Memory B cell (primary cell): ENCODE data around the gene KIAA0586.

Experiments
- ATAC-seq: fragments of 150-1000 bp; cut with Tn5 transposase; 2 replicates; pipeline ENCODE4 v1.10.0; 2021; ENCODE audit warnings: low read depth, mild to moderate bottlenecking, moderate library complexity
- DNase-seq, 2 donors: peaks; one replicate each; pipeline ENCODE4 v3.0.0; 2022; ENCODE audit warnings: low spot score in 2 of 2
- H3K27ac Mint-ChIP-seq: one replicate; pipeline ENCODE4 v1.8.0; 2022; ENCODE audit warnings: mild to moderate bottlenecking, moderate library complexity, mixed read lengths
- H3K27me3 Mint-ChIP-seq: one replicate; pipeline ENCODE4 v1.8.0; 2022; ENCODE audit warnings: mixed read lengths
- H3K36me3 Mint-ChIP-seq: one replicate; pipeline ENCODE4 v1.8.0; 2022; ENCODE audit warnings: mild to moderate bottlenecking, mixed read lengths
- H3K4me1 Mint-ChIP-seq: one replicate; pipeline ENCODE4 v1.8.0; 2022; ENCODE audit warnings: mixed read lengths
- H3K4me3 Mint-ChIP-seq: one replicate; pipeline ENCODE4 v1.8.0; 2022; ENCODE audit warnings: mild to moderate bottlenecking, moderate library complexity, mixed read lengths
- H3K9me3 Mint-ChIP-seq: one replicate; pipeline ENCODE4 v1.8.0; 2022; ENCODE audit warnings: mixed read lengths

The KIAA0586 gene

GRCh38 chr14:58543253-58543652 lies 115.7 kb downstream of the KIAA0586 start:
- H3K36me3 Mint-ChIP-seq: peaks cover 26% of the 10 kb centered on the region
- DNase-seq (no peak), ATAC-seq (no peak)
- no peaks in the 10 kb centered on the region for H3K27me3 Mint-ChIP-seq
- H3K9me3 Mint-ChIP-seq: peaks cover 8% of the 10 kb centered on the region
- no peak overlapping the region for H3K4me3 Mint-ChIP-seq
- no peaks in the 10 kb centered on the region for H3K4me1 Mint-ChIP-seq
- no peak overlapping the region for H3K27ac Mint-ChIP-seq

- Mint-ChIP-seq H3K4me3 (no peak overlapping the region), H3K4me1 (no peaks in the 10 kb centered on the region), H3K27me3 (no peaks in the 10 kb centered on the region), H3K36me3 (peaks cover 16% of the 10 kb centered on the region), H3K27ac (no peak overlapping the region), H3K9me3 (peaks cover 8% of the 10 kb centered on the region)
- no peak for ATAC-seq
- DNase-seq: no peak
These were observed 120.1 kb downstream of the KIAA0586 start for GRCh38 chr14:58547649-58548048.

- no peaks in the 10 kb centered on the region for H3K9me3 Mint-ChIP-seq
- ATAC-seq (no peak), DNase-seq (no peak)
- H3K4me3 Mint-ChIP-seq: no peak overlapping the region
- H3K36me3 Mint-ChIP-seq: peaks cover 3% of the 10 kb centered on the region
- no peaks in the 10 kb centered on the region for H3K4me1 Mint-ChIP-seq
- no peak overlapping the region for H3K27ac Mint-ChIP-seq
- H3K27me3 Mint-ChIP-seq: no peaks in the 10 kb centered on the region
These were observed 121.7 kb downstream of the KIAA0586 start for GRCh38 chr14:58549105-58549757.

- ATAC-seq (no peak), DNase-seq (no peak)
- no peak overlapping the region for H3K27ac Mint-ChIP-seq
- H3K4me1 Mint-ChIP-seq: no peaks in the 10 kb centered on the region
- no peak overlapping the region for H3K4me3 Mint-ChIP-seq
- H3K9me3 Mint-ChIP-seq: no peaks in the 10 kb centered on the region
- H3K27me3 Mint-ChIP-seq: no peaks in the 10 kb centered on the region
- no peaks in the 10 kb centered on the region for H3K36me3 Mint-ChIP-seq
These were observed 126.4 kb downstream of the KIAA0586 start for GRCh38 chr14:58553959-58554358.

- no peak for ATAC-seq
- no peak overlapping the region for H3K4me3 Mint-ChIP-seq
These were observed 128.1 kb downstream of the KIAA0586 start for GRCh38 chr14:58555647-58556046.

GRCh38 chr14:58557242-58557641 lies 129.7 kb downstream of the KIAA0586 start:
- H3K27ac Mint-ChIP-seq: no peak overlapping the region
- H3K9me3 Mint-ChIP-seq: no peaks in the 10 kb centered on the region
- ATAC-seq: no peak

More at GRCh38 chr14:58555647-58556046, 128.1 kb downstream of the KIAA0586 start:
- Mint-ChIP-seq H3K27me3 (no peaks in the 10 kb centered on the region), H3K36me3 (peaks cover 2% of the 10 kb centered on the region), H3K4me1 (no peaks in the 10 kb centered on the region), H3K27ac (no peak overlapping the region), H3K9me3 (no peaks in the 10 kb centered on the region)
- DNase-seq: no peak

GRCh38 chr14:58560208-58560607 lies 132.7 kb downstream of the KIAA0586 start:
- no peaks in the 10 kb centered on the region for H3K9me3 Mint-ChIP-seq
- no peaks in the 10 kb centered on the region for H3K4me1 Mint-ChIP-seq
- no peak for ATAC-seq
- DNase-seq: no peak
- no peak overlapping the region for H3K4me3 Mint-ChIP-seq
- H3K36me3 Mint-ChIP-seq: peaks cover 2% of the 10 kb centered on the region
- H3K27ac Mint-ChIP-seq: no peak overlapping the region
- H3K27me3 Mint-ChIP-seq: no peaks in the 10 kb centered on the region

More at GRCh38 chr14:58557242-58557641, 129.7 kb downstream of the KIAA0586 start:
- Mint-ChIP-seq H3K36me3 (peaks cover 2% of the 10 kb centered on the region), H3K4me3 (no peak overlapping the region), H3K4me1 (no peaks in the 10 kb centered on the region), H3K27me3 (no peaks in the 10 kb centered on the region)
- DNase-seq: no peak

- no peak overlapping the region for H3K27ac Mint-ChIP-seq
- no peak overlapping the region for H3K4me3 Mint-ChIP-seq
- H3K36me3 Mint-ChIP-seq: peaks cover 2% of the 10 kb centered on the region
- H3K9me3 Mint-ChIP-seq: no peaks in the 10 kb centered on the region
- DNase-seq: no peak
- no peak for ATAC-seq
- H3K27me3 Mint-ChIP-seq: no peaks in the 10 kb centered on the region
- no peaks in the 10 kb centered on the region for H3K4me1 Mint-ChIP-seq
These were observed 134.6 kb downstream of the KIAA0586 start for GRCh38 chr14:58562141-58562540.

GRCh38 chr14:58563978-58564377 lies 136.5 kb downstream of the KIAA0586 start:
- H3K4me3 Mint-ChIP-seq: no peak overlapping the region
- no peaks in the 10 kb centered on the region for H3K4me1 Mint-ChIP-seq
- H3K36me3 Mint-ChIP-seq: peaks cover 2% of the 10 kb centered on the region

GRCh38 chr14:58565832-58566231 lies 138.3 kb downstream of the KIAA0586 start:
- H3K9me3 Mint-ChIP-seq: no peaks in the 10 kb centered on the region
- H3K4me3 Mint-ChIP-seq: no peak overlapping the region
- no peaks in the 10 kb centered on the region for H3K36me3 Mint-ChIP-seq
- no peak for DNase-seq
- no peaks in the 10 kb centered on the region for H3K27me3 Mint-ChIP-seq
- no peak for ATAC-seq
- no peaks in the 10 kb centered on the region for H3K4me1 Mint-ChIP-seq
- H3K27ac Mint-ChIP-seq: no peak overlapping the region

More at GRCh38 chr14:58563978-58564377, 136.5 kb downstream of the KIAA0586 start:
- ATAC-seq (no peak), DNase-seq (no peak)
- Mint-ChIP-seq H3K27ac (no peak overlapping the region), H3K9me3 (no peaks in the 10 kb centered on the region), H3K27me3 (no peaks in the 10 kb centered on the region)

GRCh38 chr14:58566979-58567378 lies 139.5 kb downstream of the KIAA0586 start:
- no peak overlapping the region for H3K27ac Mint-ChIP-seq
- H3K27me3 Mint-ChIP-seq: no peaks in the 10 kb centered on the region
- H3K9me3 Mint-ChIP-seq: no peaks in the 10 kb centered on the region

GRCh38 chr14:58568322-58568721 lies 140.8 kb downstream of the KIAA0586 start:
- Mint-ChIP-seq H3K4me1 (no peaks in the 10 kb centered on the region), H3K9me3 (no peaks in the 10 kb centered on the region), H3K27me3 (no peaks in the 10 kb centered on the region), H3K36me3 (no peaks in the 10 kb centered on the region), H3K4me3 (no peak overlapping the region), H3K27ac (no peak overlapping the region)
- no peak for ATAC-seq
- no peak for DNase-seq

More at GRCh38 chr14:58566979-58567378, 139.5 kb downstream of the KIAA0586 start:
- Mint-ChIP-seq H3K4me1 (no peaks in the 10 kb centered on the region), H3K36me3 (no peaks in the 10 kb centered on the region), H3K4me3 (no peak overlapping the region)
- DNase-seq (no peak), ATAC-seq (no peak)

GRCh38 chr14:58571256-58571655 lies 143.7 kb downstream of the KIAA0586 start:
- Mint-ChIP-seq H3K27ac (no peak overlapping the region), H3K36me3 (no peaks in the 10 kb centered on the region), H3K4me1 (no peaks in the 10 kb centered on the region), H3K9me3 (no peaks in the 10 kb centered on the region), H3K4me3 (no peak overlapping the region), H3K27me3 (no peaks in the 10 kb centered on the region)
- no peak for ATAC-seq
- no peak for DNase-seq

GRCh38 chr14:58571769-58572472 lies 144.4 kb downstream of the KIAA0586 start:
- Mint-ChIP-seq H3K9me3 (no peaks in the 10 kb centered on the region), H3K4me1 (no peaks in the 10 kb centered on the region), H3K36me3 (no peaks in the 10 kb centered on the region), H3K4me3 (no peak overlapping the region), H3K27ac (no peak overlapping the region), H3K27me3 (no peaks in the 10 kb centered on the region)
- no peak for DNase-seq
- no peak for ATAC-seq

GRCh38 chr14:58572473-58572853 lies 144.9 kb downstream of the KIAA0586 start:
- H3K4me1 Mint-ChIP-seq: no peaks in the 10 kb centered on the region
- H3K27ac Mint-ChIP-seq: no peak overlapping the region
- H3K9me3 Mint-ChIP-seq: no peaks in the 10 kb centered on the region
- DNase-seq (no peak), ATAC-seq (no peak)
- H3K27me3 Mint-ChIP-seq: no peaks in the 10 kb centered on the region
- H3K36me3 Mint-ChIP-seq: no peaks in the 10 kb centered on the region
- no peak overlapping the region for H3K4me3 Mint-ChIP-seq
